Measurements from ENCODE around the gene KRT71.

GRCh38 chr12:52555577-52555976, 2.6 kb upstream of the KRT71 start:
- TF ChIP-seq POLR2A (IDR thresholded peaks at IDR 0.05; ENCODE audit: borderline replicate concordance, extremely low read depth, insufficient read depth, insufficient read length) (no peak), EZH2 (IDR thresholded peaks at IDR 0.05) (no peak)
